SK-N-SH (cell line): ENCODE data around the gene KCNMB1. TPM values are rescaled to one million over a fixed set of nuclear protein-coding genes. Genes with fewer than 3 reads are reported as not detected.

Experiments used
- CTCF ChIA-PET: fragments of 300-600, 350-600 bp; formaldehyde crosslinking; extraction: SDS; loops from one replicate; lab custom pipeline; 2021; lab: Yijun Ruan, JAX
- POLR2A ChIA-PET: fragments of 350-600 bp; sonication (Branson Sonifier 250); formaldehyde crosslinking; extraction: SDS; loops from one replicate; lab custom pipeline; 2020; ENCODE audit warnings: antibody characterized with exemption, inconsistent platforms; lab: Yijun Ruan, JAX
- DNase-seq: peaks from one replicate; pipeline ENCODE4 v3.0.0; 2012
- H2AFZ ChIP-seq: fragments of 200-600 bp; sonication (generic); 2 replicates; pipeline ENCODE4 v1.8.1; 2016; ENCODE audit warnings: antibody characterized with exemption, mild to moderate bottlenecking, low read depth
- H3F3A ChIP-seq: fragments of 200-600 bp; sonication (generic); replicated peaks from 2 replicates; pipeline ENCODE3; 2016; ENCODE audit warnings: antibody characterized with exemption, mild to moderate bottlenecking; ENCODE audit not compliant: insufficient read depth
- H3K27ac ChIP-seq, 2 experiments: fragments of 200-500 bp in 1 of 2; fragments of 200-600 bp in 1 of 2; sonication (Bioruptor generic) in 1 of 2; sonication (generic), shearing (Covaris generic) in 1 of 2; 2 replicates each; pipeline versions ENCODE4 v1.5.1 to v1.6.1; 2014 to 2016; ENCODE audit warnings: low read depth in 2 of 2, inconsistent platforms in 1 of 2, low read length in 1 of 2, mild to moderate bottlenecking in 1 of 2, mixed read lengths in 1 of 2
- H3K27me3 ChIP-seq: fragments of 200-600 bp; sonication (generic), shearing (Covaris generic); 2 replicates; pipeline ENCODE4 v1.6.1; 2016; ENCODE audit warnings: mixed run types; ENCODE audit not compliant: insufficient read depth
- H3K36me3 ChIP-seq, 2 experiments: fragments of 200-500 bp in 1 of 2; fragments of 200-600 bp in 1 of 2; sonication (Bioruptor generic) in 1 of 2; sonication (generic) in 1 of 2; replicated peaks in 1 of 2; 2 replicates each; pipeline versions ENCODE3 to v1.5.1; 2014 to 2016; ENCODE audit warnings: low read length in 1 of 2, mild to moderate bottlenecking in 1 of 2; ENCODE audit not compliant: insufficient read depth in 2 of 2, control insufficient read depth in 1 of 2
- H3K4me1 ChIP-seq, 2 experiments: fragments of 200-500 bp in 1 of 2; fragments of 200-600 bp in 1 of 2; sonication (Bioruptor generic) in 1 of 2; sonication (generic), shearing (Covaris generic) in 1 of 2; 2 replicates each; pipeline versions ENCODE4 v1.5.1 to v1.6.1; 2014 to 2016; ENCODE audit warnings: low read depth in 1 of 2, low read length in 1 of 2, mixed run types in 1 of 2; ENCODE audit not compliant: insufficient read depth in 2 of 2, control insufficient read depth in 1 of 2
- H3K4me2 ChIP-seq: fragments of 200-600 bp; sonication (generic), shearing (Covaris generic); 2 replicates; pipeline ENCODE4 v1.6.1; 2017; ENCODE audit warnings: mixed run types
- H3K4me3 ChIP-seq, 2 experiments: fragments of 200-500 bp in 1 of 2; fragments of 200-600 bp in 1 of 2; sonication (Bioruptor generic) in 1 of 2; sonication (generic), shearing (Covaris generic) in 1 of 2; 2 replicates each; pipeline versions ENCODE4 v1.5.1 to v1.8.1; 2014 to 2016; ENCODE audit warnings: low read depth in 2 of 2, inconsistent platforms in 1 of 2, low read length in 1 of 2, mild to moderate bottlenecking in 1 of 2, mixed read lengths in 1 of 2, moderate library complexity in 1 of 2
- H3K79me2 ChIP-seq: fragments of 200-600 bp; sonication (generic); 2 replicates; pipeline ENCODE4 v1.8.1; 2017; ENCODE audit warnings: mild to moderate bottlenecking; ENCODE audit not compliant: insufficient read depth
- H3K9ac ChIP-seq: fragments of 200-600 bp; sonication (generic); 2 replicates; pipeline ENCODE4 v1.6.1; 2017; ENCODE audit warnings: mixed run types
- H3K9me2 ChIP-seq: fragments of 200-600 bp; sonication (generic); 2 replicates; pipeline ENCODE4 v1.6.1; 2017; ENCODE audit warnings: mixed run types
- H3K9me3 ChIP-seq: fragments of 200-600 bp; sonication (generic); 2 replicates; pipeline ENCODE4 v1.6.1; 2017; ENCODE audit warnings: mixed run types, mild to moderate bottlenecking, moderate library complexity
- H4K20me1 ChIP-seq: fragments of 200-600 bp; sonication (generic); 2 replicates; pipeline ENCODE4 v1.6.1; 2017; ENCODE audit warnings: mild to moderate bottlenecking, mixed run types; ENCODE audit not compliant: insufficient read depth
- CTCF ChIP-seq: fragments of 200-600 bp; sonication (generic); IDR thresholded peaks from 2 replicates; pipeline ENCODE4 v1.6.1; 2017; ENCODE audit warnings: antibody characterized with exemption, mild to moderate bottlenecking, moderate library complexity
- FOXJ3 ChIP-seq: sonication (generic); formaldehyde crosslinking; IDR thresholded peaks from 2 replicates; pipeline ENCODE4 v1.5.1; 2020; ENCODE audit warnings: mild to moderate bottlenecking, missing genetic modification reagents
- GABPA ChIP-seq: IDR thresholded peaks from 2 replicates; pipeline ENCODE4 v1.4.0; 2012; ENCODE audit warnings: low read depth, mild to moderate bottlenecking
- GATA2 ChIP-seq: sonication (generic); formaldehyde crosslinking; IDR thresholded peaks from 2 replicates; pipeline ENCODE4 v1.5.0; 2020; ENCODE audit warnings: mild to moderate bottlenecking, missing genetic modification reagents
- MEF2A ChIP-seq: IDR thresholded peaks from 2 replicates; pipeline ENCODE4 v1.4.0; 2012; ENCODE audit warnings: low read depth, borderline replicate concordance
- NFIC ChIP-seq: IDR thresholded peaks from 2 replicates; pipeline ENCODE4 v1.4.0; 2012; ENCODE audit warnings: borderline replicate concordance
- NRF1 ChIP-seq: IDR thresholded peaks from 2 replicates; pipeline ENCODE4 v1.6.1; 2012; ENCODE audit warnings: low read depth, mild to moderate bottlenecking, low read length
- POLR2AphosphoS5 ChIP-seq: IDR thresholded peaks from 2 replicates; pipeline ENCODE4 v1.6.1; 2012; ENCODE audit warnings: low read depth, low read length
- RAD21 ChIP-seq: IDR thresholded peaks from 2 replicates; pipeline ENCODE4 v1.6.1; 2012; ENCODE audit warnings: mild to moderate bottlenecking, low read length
- REST ChIP-seq: IDR thresholded peaks from 2 replicates; pipeline ENCODE4 v1.6.1; 2012; ENCODE audit warnings: mild to moderate bottlenecking, low read depth, low read length, moderate library complexity
- RXRA ChIP-seq: IDR thresholded peaks from 2 replicates; pipeline ENCODE4 v1.4.0; 2012; ENCODE audit warnings: low read depth, mild to moderate bottlenecking, borderline replicate concordance
- SIN3A ChIP-seq: IDR thresholded peaks from 2 replicates; pipeline ENCODE4 v1.6.1; 2012; ENCODE audit warnings: low read depth, mild to moderate bottlenecking, low read length, moderate library complexity, borderline replicate concordance
- WGBS: methylation state at CpG from one replicate; pipeline ENCODE4 v1.1.6; 2017; ENCODE audit warnings: low lambda C conversion rate; 5-methylcytosine and 5-hydroxymethylcytosine counted together
- polyA plus RNA-seq, 3 experiments: library from polyadenylated mRNA; depleted of rRNA; stranded (reverse); fragments of >200 nt; gene quantifications; 2 replicates each; pipeline ENCODE4 v1.2.3, GENCODE V29; 2012

Gene KCNMB1
- polyA plus RNA-seq, 1 of the 3 experiments (the other 2 are of a cell fraction), result not detected

GRCh38 chr5:170431571-170431970, 42.4 kb upstream of the KCNMB1 start:
- H3K79me2 ChIP-seq, result no peaks in the 10 kb centered on the region
- H3K27ac ChIP-seq, result no peak overlapping the region
- no peak overlapping the region for H3K9ac ChIP-seq
- H3K9me3 ChIP-seq, result no peaks in the 10 kb centered on the region
- ChIA-PET CTCF (interaction anchor here (0.6 to 7.3 kb wide), 9 partner anchors 8 to 312 kb away, joined by 3 to 202 read pairs (median 8); no protein-coding TSS in a partner anchor), POLR2A (no interaction called here)
- peaks cover 0 to 23% of the 10 kb centered on the region in 2 experiments; a peak in 2 of 4 replicates for H3K4me1 ChIP-seq
- DNase-seq, result no peak
- no peak overlapping the region for H3K4me2 ChIP-seq
- no peaks in the 10 kb centered on the region for H3K36me3 ChIP-seq
- WGBS, result no CpG with 5 or more reads among the region's 4 CpGs
- no peaks in the 10 kb centered on the region for H3K9me2 ChIP-seq
- H3K4me3 ChIP-seq, result no peak overlapping the region
- H3F3A ChIP-seq, result no peaks in the 10 kb centered on the region
- TF ChIP-seq FOXJ3 (no peak), MEF2A (no peak), NRF1 (no peak), SIN3A (no peak), CTCF (no peak)
- H2AFZ ChIP-seq, result no peak overlapping the region
- no peaks in the 10 kb centered on the region for H4K20me1 ChIP-seq
- no peaks in the 10 kb centered on the region for H3K27me3 ChIP-seq

GRCh38 chr5:170430866-170431437, 41.8 kb upstream of the KCNMB1 start:
- Histone ChIP-seq H3K4me1 (peaks cover 0 to 27% of the 10 kb centered on the region in 2 experiments; a peak in 2 of 4 replicates), H2AFZ (no peak overlapping the region), H4K20me1 (no peaks in the 10 kb centered on the region), H3K36me3 (no peaks in the 10 kb centered on the region), H3K27me3 (no peaks in the 10 kb centered on the region), H3K4me3 (no peak overlapping the region), H3K79me2 (no peaks in the 10 kb centered on the region), H3K4me2 (no peak overlapping the region), H3K9ac (no peak overlapping the region), H3K9me2 (no peaks in the 10 kb centered on the region), H3K27ac (no peak overlapping the region), H3K9me3 (no peaks in the 10 kb centered on the region), H3F3A (no peaks in the 10 kb centered on the region)
- peak; percentile 49 for DNase-seq
- CTCF ChIA-PET, result interaction anchor here (0.6 to 7.3 kb wide), 9 partner anchors 9 to 313 kb away, joined by 3 to 202 read pairs (median 8); no protein-coding TSS in a partner anchor
- POLR2A ChIA-PET, result no interaction called here
- TF ChIP-seq REST (no peak), POLR2AphosphoS5 (no peak), GATA2 (CRISPR knock-in tag) (no peak), RAD21 (no peak), GABPA (no peak), NFIC (no peak), RXRA (no peak), NRF1 (no peak), MEF2A (no peak), SIN3A (no peak)
- 57% methylated on average over 10 of the region's 10 CpGs for WGBS
